Caco-2 (cell line): ENCODE measurements around the gene FAM124A. TPM values are rescaled to one million over a fixed set of nuclear protein-coding genes. Genes with fewer than 3 reads are reported as not detected.

Experiments
- BruUV-seq: library from RNA; stranded (reverse); fragments of 400-500 nt; replicated peaks from 2 replicates; lab custom pipeline; 2021; lab: Mats Ljungman, UMichigan
- CTCF ChIA-PET: fragments of 300-600 bp; sonication (Branson Sonifier 250); formaldehyde crosslinking; loops from one replicate; lab custom pipeline; 2022; ENCODE audit warnings: antibody characterized with exemption; lab: Charles Lee
- POLR2A ChIA-PET: fragments of 300-600 bp; sonication (Branson Sonifier 250); formaldehyde crosslinking; loops from one replicate; lab custom pipeline; 2022; ENCODE audit warnings: antibody characterized with exemption; lab: Charles Lee
- DNase-seq, 2 experiments: peaks; one replicate each; pipeline versions ENCODE4 v3.0.0 to v3.0.0-alpha.2; 2020 to 2022
- H3K27me3 ChIP-seq: replicated peaks from 2 replicates; pipeline ENCODE4 v1.6.0; 2011; ENCODE audit warnings: low read length; ENCODE audit not compliant: control insufficient read depth, insufficient read depth
- H3K36me3 ChIP-seq: 2 replicates; pipeline ENCODE4 v1.5.1; 2011; ENCODE audit warnings: low read length; ENCODE audit not compliant: control insufficient read depth, insufficient read depth
- H3K4me1 ChIP-seq: fragments of 250-450 bp; sonication (Bioruptor Pico); 2 replicates; pipeline ENCODE4 v1.5.1; 2020; ENCODE audit warnings: mild to moderate bottlenecking
- H3K4me3 ChIP-seq: 2 replicates; pipeline ENCODE4 v1.5.1; 2011; ENCODE audit warnings: low read depth, mild to moderate bottlenecking, control low read depth, low read length
- H3K9me3 ChIP-seq: fragments of 250-450 bp; sonication (Bioruptor Pico); 2 replicates; pipeline ENCODE4 v1.5.1; 2020; ENCODE audit warnings: mild to moderate bottlenecking, moderate library complexity
- H3K27ac Mint-ChIP-seq: one replicate; pipeline ENCODE4 v1.8.0; 2022; ENCODE audit warnings: mixed read lengths; ENCODE audit not compliant: unreplicated experiment
- H3K27me3 Mint-ChIP-seq: one replicate; pipeline ENCODE4 v1.8.0; 2022; ENCODE audit warnings: mixed read lengths; ENCODE audit not compliant: insufficient read depth, unreplicated experiment
- H3K36me3 Mint-ChIP-seq: one replicate; pipeline ENCODE4 v1.8.0; 2022; ENCODE audit warnings: mild to moderate bottlenecking, mixed read lengths; ENCODE audit not compliant: insufficient read depth, unreplicated experiment
- H3K4me1 Mint-ChIP-seq: one replicate; pipeline ENCODE4 v1.8.0; 2022; ENCODE audit warnings: low read depth, mixed read lengths; ENCODE audit not compliant: unreplicated experiment
- H3K4me3 Mint-ChIP-seq: one replicate; pipeline ENCODE4 v1.8.0; 2022; ENCODE audit warnings: mild to moderate bottlenecking, moderate library complexity, mixed read lengths; ENCODE audit not compliant: unreplicated experiment
- H3K9me3 Mint-ChIP-seq: one replicate; pipeline ENCODE4 v1.8.0; 2022; ENCODE audit warnings: mixed read lengths; ENCODE audit not compliant: unreplicated experiment
- intact Hi-C: fragments of 100-400 bp; cut with micrococcal nuclease; formaldehyde crosslinking; loops from one replicate; pipeline ENCODE4 v1.10.0; 2022; ENCODE audit not compliant: unreplicated experiment
- total RNA-seq: library from RNA; stranded (reverse); gene quantifications from 2 replicates; pipeline ENCODE4 v1.2.3, GENCODE V29; 2022
- TF ChIP-seq, protein P1 (sequence below), 2 experiments: fragments of 200-600 bp in 1 of 2; IDR thresholded peaks; 1 replicate in 1 of 2; 2 replicates in 1 of 2; pipeline versions ENCODE4 v1.5.1 to v1.8.0; 2011 to 2022; ENCODE audit warnings: antibody characterized with exemption in 1 of 2, control low read depth in 1 of 2, inconsistent platforms in 1 of 2, low read depth in 1 of 2, low read length in 1 of 2, mild to moderate bottlenecking in 1 of 2, moderate library complexity in 1 of 2; ENCODE audit not compliant: insufficient read depth in 1 of 2, severe bottlenecking in 1 of 2, unreplicated experiment in 1 of 2

The FAM124A gene
- total RNA-seq, 1 experiment from 2014 or later, result 0.52 TPM

DNA sequence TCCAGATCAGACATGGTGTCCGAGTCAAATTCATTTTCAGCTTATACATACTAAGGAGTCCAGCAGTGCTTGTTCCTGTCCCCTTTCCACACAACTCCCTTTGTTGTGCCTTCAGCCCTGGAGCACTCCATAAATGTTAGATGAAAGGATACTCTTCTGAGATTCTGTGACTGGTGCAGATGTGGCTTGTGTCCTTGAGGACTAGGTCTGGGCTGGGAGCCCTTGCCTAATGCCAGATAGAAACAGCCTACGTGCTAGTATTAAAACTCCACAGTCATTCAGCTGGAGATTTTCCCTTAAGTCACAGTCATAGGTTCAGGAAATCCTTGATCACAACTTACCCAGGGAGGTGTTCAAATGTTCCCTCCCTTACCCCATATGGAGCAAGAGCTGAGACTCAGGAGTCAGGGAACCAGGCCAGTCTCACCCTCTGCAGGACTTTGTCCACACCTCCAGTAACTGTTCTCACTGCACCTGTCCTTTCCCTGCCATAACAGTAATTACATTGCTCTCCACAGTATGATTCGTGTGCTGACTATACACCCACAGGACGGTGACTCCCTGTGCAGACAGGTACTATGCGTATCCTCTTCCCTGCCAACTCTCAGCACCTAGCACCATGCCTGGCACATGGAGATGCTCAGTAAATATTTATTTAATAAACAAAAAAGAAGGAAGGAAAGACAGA lies 101.8 kb downstream of the FAM124A start:
- no peaks in the 10 kb centered on the region for H3K4me1 Mint-ChIP-seq
- TF ChIP-seq, protein P1, sequence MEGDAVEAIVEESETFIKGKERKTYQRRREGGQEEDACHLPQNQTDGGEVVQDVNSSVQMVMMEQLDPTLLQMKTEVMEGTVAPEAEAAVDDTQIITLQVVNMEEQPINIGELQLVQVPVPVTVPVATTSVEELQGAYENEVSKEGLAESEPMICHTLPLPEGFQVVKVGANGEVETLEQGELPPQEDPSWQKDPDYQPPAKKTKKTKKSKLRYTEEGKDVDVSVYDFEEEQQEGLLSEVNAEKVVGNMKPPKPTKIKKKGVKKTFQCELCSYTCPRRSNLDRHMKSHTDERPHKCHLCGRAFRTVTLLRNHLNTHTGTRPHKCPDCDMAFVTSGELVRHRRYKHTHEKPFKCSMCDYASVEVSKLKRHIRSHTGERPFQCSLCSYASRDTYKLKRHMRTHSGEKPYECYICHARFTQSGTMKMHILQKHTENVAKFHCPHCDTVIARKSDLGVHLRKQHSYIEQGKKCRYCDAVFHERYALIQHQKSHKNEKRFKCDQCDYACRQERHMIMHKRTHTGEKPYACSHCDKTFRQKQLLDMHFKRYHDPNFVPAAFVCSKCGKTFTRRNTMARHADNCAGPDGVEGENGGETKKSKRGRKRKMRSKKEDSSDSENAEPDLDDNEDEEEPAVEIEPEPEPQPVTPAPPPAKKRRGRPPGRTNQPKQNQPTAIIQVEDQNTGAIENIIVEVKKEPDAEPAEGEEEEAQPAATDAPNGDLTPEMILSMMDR (IDR thresholded peaks at IDR 0.05; ENCODE audit: insufficient read depth in 1 of 2, low read depth in 1 of 2, low read length in 1 of 2, severe bottlenecking in 1 of 2, unreplicated experiment in 1 of 2), result no peak

DNA sequence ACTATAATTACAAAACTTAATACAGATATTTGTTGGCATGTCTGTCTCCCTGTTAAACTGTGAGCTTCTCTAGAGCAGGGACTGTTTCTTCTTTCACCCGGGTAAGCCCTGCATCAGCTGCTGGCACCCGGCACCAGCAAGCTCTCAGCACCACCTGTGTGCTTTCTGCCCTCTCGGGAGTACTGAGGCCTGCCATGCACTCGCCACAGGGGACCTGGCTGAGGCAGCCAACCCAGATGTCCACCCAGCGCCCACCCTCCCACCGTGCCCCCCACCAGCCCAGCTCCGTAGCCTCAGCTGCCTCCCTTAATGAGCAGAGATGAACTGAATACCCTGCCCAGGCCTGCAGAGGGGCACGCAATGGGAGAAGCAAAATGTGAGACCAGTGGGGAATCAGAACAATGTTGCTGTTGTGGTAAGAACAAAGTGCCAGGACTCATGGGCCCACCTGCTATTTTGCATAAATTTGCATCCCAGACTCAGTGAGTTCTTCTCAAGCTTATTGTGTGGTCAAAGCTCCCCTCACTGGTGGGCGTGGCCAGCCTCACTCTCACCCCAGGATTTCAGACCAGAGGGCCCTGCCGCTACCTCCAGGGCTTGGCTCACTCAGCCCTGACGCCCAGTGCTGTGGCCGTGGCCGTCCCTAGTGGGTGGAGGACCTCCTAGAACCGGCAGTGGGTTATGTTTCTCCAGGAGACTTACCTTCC lies 102.7 kb downstream of the FAM124A start:
- H3K4me3 Mint-ChIP-seq, result no peak overlapping the region
- Histone ChIP-seq H3K27me3 (no peaks in the 10 kb centered on the region), H3K4me1 (no peaks in the 10 kb centered on the region), H3K9me3 (no peaks in the 10 kb centered on the region), H3K4me3 (no peak overlapping the region), H3K36me3 (no peaks in the 10 kb centered on the region)
- TF ChIP-seq, protein P1 (IDR thresholded peaks at IDR 0.05; ENCODE audit: insufficient read depth in 1 of 2, low read depth in 1 of 2, low read length in 1 of 2, severe bottlenecking in 1 of 2, unreplicated experiment in 1 of 2), result no peak
- H3K36me3 Mint-ChIP-seq, result no peaks in the 10 kb centered on the region
- intact Hi-C loops, result no loop called here
- DNase-seq, result no peak
- H3K9me3 Mint-ChIP-seq, result no peaks in the 10 kb centered on the region
- POLR2A ChIA-PET, result no interaction called here
- no peak overlapping the region for H3K27ac Mint-ChIP-seq
- no TSS peak for BruUV-seq
- no peaks in the 10 kb centered on the region for H3K4me1 Mint-ChIP-seq
- CTCF ChIA-PET, result no interaction called here
- no peaks in the 10 kb centered on the region for H3K27me3 Mint-ChIP-seq

More for the DNA sequence above, 101.8 kb downstream of the FAM124A start:
- no peaks in the 10 kb centered on the region for H3K27me3 ChIP-seq
- no peaks in the 10 kb centered on the region for H3K9me3 Mint-ChIP-seq
- no peaks in the 10 kb centered on the region for H3K4me1 ChIP-seq
- no peaks in the 10 kb centered on the region for H3K27me3 Mint-ChIP-seq
- H3K4me3 Mint-ChIP-seq, result no peak overlapping the region
- intact Hi-C loops, result no loop called here
- POLR2A ChIA-PET, result no interaction called here
- H3K36me3 Mint-ChIP-seq, result no peaks in the 10 kb centered on the region
- no peaks in the 10 kb centered on the region for H3K36me3 ChIP-seq
- H3K9me3 ChIP-seq, result no peaks in the 10 kb centered on the region
- no TSS peak for BruUV-seq
- CTCF ChIA-PET, result no interaction called here
- H3K4me3 ChIP-seq, result no peak overlapping the region
- no peak for DNase-seq
- no peak overlapping the region for H3K27ac Mint-ChIP-seq

DNA sequence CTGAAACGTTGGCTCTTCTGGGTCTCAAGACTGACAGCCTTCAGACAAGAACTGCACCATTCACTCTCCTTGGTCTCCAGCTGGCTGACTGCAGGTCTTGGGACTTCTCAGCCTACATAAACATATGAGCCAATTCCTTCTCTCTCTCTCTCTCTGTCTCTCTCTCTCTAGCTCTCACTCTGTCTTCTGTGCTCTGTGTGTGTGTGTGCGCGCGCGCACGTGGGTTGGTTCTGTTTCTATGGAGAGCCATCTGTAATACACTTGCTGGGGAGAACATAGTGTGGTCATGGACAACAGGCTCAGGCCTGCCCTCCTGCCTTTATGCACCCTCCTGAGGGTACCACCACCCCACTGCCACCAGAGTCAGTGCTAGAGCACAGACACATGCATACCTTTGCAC lies 103.6 kb downstream of the FAM124A start:
- Histone ChIP-seq H3K4me3 (no peak overlapping the region), H3K4me1 (no peaks in the 10 kb centered on the region), H3K27me3 (no peaks in the 10 kb centered on the region), H3K9me3 (no peaks in the 10 kb centered on the region), H3K36me3 (no peaks in the 10 kb centered on the region)
- no TSS peak for BruUV-seq
- Mint-ChIP-seq H3K4me3 (no peak overlapping the region), H3K36me3 (no peaks in the 10 kb centered on the region), H3K9me3 (no peaks in the 10 kb centered on the region), H3K27ac (no peak overlapping the region), H3K4me1 (no peaks in the 10 kb centered on the region), H3K27me3 (no peaks in the 10 kb centered on the region)
- no peak for DNase-seq
- POLR2A ChIA-PET, result no interaction called here
- CTCF ChIA-PET, result no interaction called here
- TF ChIP-seq, protein P1 (IDR thresholded peaks at IDR 0.05; ENCODE audit: insufficient read depth in 1 of 2, low read depth in 1 of 2, low read length in 1 of 2, severe bottlenecking in 1 of 2, unreplicated experiment in 1 of 2), result no peak
- intact Hi-C loops, result no loop called here
